A549 (cell line): ENCODE measurements around the gene MIA. TPM values are rescaled to one million over a fixed set of nuclear protein-coding genes. Genes with fewer than 3 reads are reported as not detected.

ENCODE experiments used
- ATAC-seq, 2 experiments: fragments of 200-7000 bp in 1 of 2; fragments of >200 bp in 1 of 2; cut with Nextera tagmentation in 1 of 2; cut with Tn5 transposase in 1 of 2; 3 replicates each; pipeline versions ENCODE4 v1.8.0 to v1.9.1; 2018 to 2020; ENCODE audit warnings: mild to moderate bottlenecking in 1 of 2, moderate library complexity in 1 of 2
- CTCF ChIA-PET: fragments of 300-600 bp; sonication (Branson Sonifier 250); formaldehyde crosslinking; extraction: SDS; loops from one replicate; lab custom pipeline; 2021; ENCODE audit warnings: antibody characterized with exemption, inconsistent platforms; lab: Yijun Ruan, JAX
- POLR2A ChIA-PET: fragments of 350-600 bp; formaldehyde crosslinking; extraction: SDS; loops from one replicate; lab custom pipeline; 2021; ENCODE audit warnings: antibody characterized with exemption, inconsistent platforms; lab: Yijun Ruan, JAX
- DNase-seq, 2 experiments: peaks; one replicate each; pipeline versions ENCODE4 v3.0.0 to v3.0.0-alpha.2; 2011 to 2016; ENCODE audit warnings: low read depth in 1 of 2, low spot score in 1 of 2
- FAIRE-seq: peaks from 2 replicates; lab custom pipeline; 2011; peaks lifted over from hg19 to GRCh38; lab: Jason Lieb, UNC
- H3K27ac ChIP-seq, 2 experiments: fragments of >200 bp; sonication (Bioruptor Twin); formaldehyde crosslinking; 3 replicates each; pipeline ENCODE4 v1.5.1; 2016 to 2017
- H3K4me1 ChIP-seq: fragments of >200 bp; sonication (Bioruptor Twin); formaldehyde crosslinking; 3 replicates; pipeline ENCODE4 v1.6.1; 2016
- H3K4me2 ChIP-seq: fragments of >200 bp; sonication (Bioruptor Twin); formaldehyde crosslinking; 3 replicates; pipeline ENCODE4 v1.6.1; 2016
- H3K4me3 ChIP-seq: fragments of >200 bp; sonication (Bioruptor Twin); formaldehyde crosslinking; 3 replicates; pipeline ENCODE4 v1.5.1; 2016
- H3K9me3 ChIP-seq: fragments of >200 bp; sonication (Bioruptor Twin); formaldehyde crosslinking; 3 replicates; pipeline ENCODE4 v1.6.1; 2016
- ATOH8 ChIP-seq: fragments of 250-450 bp; sonication (Bioruptor Pico); IDR thresholded peaks from 2 replicates; pipeline ENCODE4 v1.5.0; 2020; ENCODE audit warnings: low read depth, mild to moderate bottlenecking, moderate library complexity
- BCL3 ChIP-seq: fragments of >200 bp; sonication (Bioruptor Twin); formaldehyde crosslinking; IDR thresholded peaks from 3 replicates; pipeline ENCODE4 v1.6.1; 2016
- CEBPB ChIP-seq, 2 experiments: fragments of >200 bp in 1 of 2; sonication (Bioruptor Twin) in 1 of 2; formaldehyde crosslinking in 1 of 2; IDR thresholded peaks; 2 replicates each; pipeline ENCODE4 v1.6.1; 2012 to 2016
- CTCF ChIP-seq: fragments of >200 bp; sonication (Bioruptor Twin); formaldehyde crosslinking; IDR thresholded peaks from 3 replicates; pipeline ENCODE4 v1.5.1; 2016
- E2F6 ChIP-seq: IDR thresholded peaks from 2 replicates; pipeline ENCODE4 v1.6.1; 2012; ENCODE audit warnings: low read depth, borderline replicate concordance
- ESRRA ChIP-seq: fragments of 150-350 bp; IDR thresholded peaks from 2 replicates; pipeline ENCODE4 v1.6.1; 2014; ENCODE audit warnings: mild to moderate bottlenecking, low read length, borderline replicate concordance
- FOSB ChIP-seq: fragments of 250-450 bp; sonication (Bioruptor Pico); IDR thresholded peaks from 2 replicates; pipeline ENCODE4 v1.5.0; 2020; ENCODE audit warnings: mild to moderate bottlenecking, moderate library complexity
- GATA3 ChIP-seq: IDR thresholded peaks from 2 replicates; pipeline ENCODE4 v1.6.1; 2012; ENCODE audit warnings: borderline replicate concordance
- HOXB13 ChIP-seq: fragments of 250-450 bp; sonication (Bioruptor Pico); IDR thresholded peaks from 2 replicates; pipeline ENCODE4 v1.5.0; 2020; ENCODE audit warnings: low read depth, mild to moderate bottlenecking, moderate library complexity
- HOXB5 ChIP-seq: fragments of 250-450 bp; sonication (Bioruptor Pico); IDR thresholded peaks from 2 replicates; pipeline ENCODE4 v1.5.0; 2020; ENCODE audit warnings: mild to moderate bottlenecking, moderate library complexity
- JUN ChIP-seq, 2 experiments: fragments of >200 bp; sonication (Bioruptor Twin); formaldehyde crosslinking; IDR thresholded peaks; 2 replicates in 1 of 2; 3 replicates in 1 of 2; pipeline ENCODE4 v1.6.1; 2016 to 2017
- MAFK ChIP-seq: fragments of 450-650 bp; IDR thresholded peaks from 2 replicates; pipeline ENCODE4 v1.6.1; 2014; ENCODE audit not compliant: partially characterized antibody
- MAX ChIP-seq: IDR thresholded peaks from 2 replicates; pipeline ENCODE4 v1.6.1; 2012
- MYC ChIP-seq: IDR thresholded peaks from 2 replicates; pipeline ENCODE4 v1.6.1; 2012; ENCODE audit warnings: mild to moderate bottlenecking, inconsistent platforms, low read length, improper control_type of control experiment, borderline replicate concordance
- NFE2L2 ChIP-seq: fragments of 150-350 bp; conservative IDR thresholded peaks from 2 replicates; pipeline ENCODE4 v1.6.1; 2014; ENCODE audit warnings: low read length
- PHF8 ChIP-seq: fragments of 200-600 bp; sonication (generic); IDR thresholded peaks from 2 replicates; pipeline ENCODE4 v1.6.1; 2016; ENCODE audit warnings: low read depth, mild to moderate bottlenecking, antibody characterized with exemption, moderate library complexity, borderline replicate concordance
- POLR2A ChIP-seq: IDR thresholded peaks from 2 replicates; pipeline ENCODE4 v1.6.1; 2012; ENCODE audit warnings: mild to moderate bottlenecking, low read length
- RAD21 ChIP-seq, 2 experiments: fragments of >200 bp in 1 of 2; sonication (Bioruptor Twin) in 1 of 2; formaldehyde crosslinking in 1 of 2; IDR thresholded peaks in 1 of 2; conservative IDR thresholded peaks in 1 of 2; 2 replicates in 1 of 2; 3 replicates in 1 of 2; pipeline ENCODE4 v1.6.1; 2012 to 2018; ENCODE audit warnings: inconsistent platforms in 1 of 2
- REST ChIP-seq: fragments of 200-600 bp; sonication (generic); IDR thresholded peaks from 2 replicates; pipeline ENCODE4 v1.6.1; 2016; ENCODE audit warnings: antibody characterized with exemption, mild to moderate bottlenecking, moderate library complexity
- SMC3 ChIP-seq: fragments of >200 bp; sonication (Bioruptor Twin); formaldehyde crosslinking; IDR thresholded peaks from 3 replicates; pipeline ENCODE4 v1.6.1; 2018; ENCODE audit warnings: inconsistent platforms
- TFCP2L1 ChIP-seq: fragments of 250-450 bp; sonication (Bioruptor Pico); IDR thresholded peaks from 2 replicates; pipeline ENCODE4 v1.5.0; 2021; ENCODE audit warnings: mild to moderate bottlenecking
- TP53 ChIP-seq: fragments of 250-450 bp; sonication (Bioruptor Pico); IDR thresholded peaks from 2 replicates; pipeline ENCODE4 v1.5.0; 2021; ENCODE audit warnings: mild to moderate bottlenecking, moderate library complexity
- ZC3H11A ChIP-seq: fragments of 450-650 bp; IDR thresholded peaks from 2 replicates; pipeline ENCODE4 v1.6.1; 2014; ENCODE audit warnings: antibody characterized with exemption, mild to moderate bottlenecking
- WGBS: methylation state at CpG from one replicate; pipeline ENCODE4 v1.1.6; 2017; ENCODE audit errors: missing lambda C conversion rate; 5-methylcytosine and 5-hydroxymethylcytosine counted together
- polyA plus RNA-seq, 4 experiments: library from polyadenylated mRNA; depleted of rRNA in 3 of 4; stranded (reverse); fragments of >200 nt; fragmentation: RNase III in 1 of 4; extraction: RNeasy Plus Mini Kit Qiagen cat#74134 plus additional on column Dnase treatment in 1 of 4; gene quantifications; 2 replicates in 3 of 4; 3 replicates in 1 of 4; pipeline ENCODE4 v1.2.3, GENCODE V29; 2011 to 2017

Gene MIA
- polyA plus RNA-seq, 2 of the 4 experiments (the other 2 are of a cell fraction) = not detected

- Histone ChIP-seq H3K9me3 (no peaks in the 10 kb centered on the region), H3K4me2 (peak overlapping the region; percentile 59), H3K27ac (peak overlapping the region; percentile 95 to 96), H3K4me1 (peaks cover 39% of the 10 kb centered on the region), H3K4me3 (peak overlapping the region; percentile 84)
- DNase-seq (peak; percentile 93 to 99), FAIRE-seq (no peak), ATAC-seq (peak; percentile 75 to 83)
- ChIA-PET CTCF (interaction anchor here (0.6 to 15.7 kb wide), 41 partner anchors 9 to 468 kb away, joined by 3 to 162 read pairs (median 5); partner anchors contain the start of genes ACTMAP, COQ8B, RAB4B and SNRPA), POLR2A (interaction anchor here (0.6 to 2.3 kb wide), 21 partner anchors 9 to 466 kb away, joined by 3 to 76 read pairs (median 4); partner anchors contain the start of genes ACTMAP, C19orf47, COQ8B and HNRNPUL1)
- TF ChIP-seq SMC3 (peak; percentile 46; the same call in 1 of the 3 replicates), MYC (peak; percentile 77; the same call in 1 of the 2 replicates), FOSB (CRISPR knock-in tag) (no peak), CTCF (peak; percentile 67), MAFK (no peak), ESRRA (0 out of 2 replicates have a peak, but pooled peaks have one; percentile 2), POLR2A (0 out of 2 replicates have a peak, but pooled peaks have one; percentile 23), CEBPB (IDR thresholded peaks at IDR 0.05) (peak in 1 of 2 experiments; percentile 71; a peak in 1 of 4 replicates), ZC3H11A (peak; percentile 3; the same call in 1 of the 2 replicates), REST (no peak), NFE2L2 (no peak), PHF8 (peak; percentile 58; the same call in 1 of the 2 replicates), HOXB13 (CRISPR knock-in tag) (peak; percentile 52; the same call in 1 of the 2 replicates), HOXB5 (CRISPR knock-in tag) (peak; percentile 62; the same call in 1 of the 2 replicates), TFCP2L1 (peak; percentile 76; the same call in 1 of the 2 replicates), E2F6 (peak; percentile 83; the same call in 1 of the 2 replicates), MAX (peak; percentile 86), JUN (IDR thresholded peaks at IDR 0.05) (no peak), TP53 (CRISPR knock-in tag) (peak; percentile 65; the same call in 1 of the 2 replicates), ATOH8 (CRISPR knock-in tag) (peak; percentile 38; the same call in 1 of the 2 replicates), BCL3 (0 out of 3 replicates have a peak, but pooled peaks have one; percentile 12), GATA3 (0 out of 2 replicates have a peak, but pooled peaks have one; percentile 15), RAD21 (conservative IDR thresholded peaks at IDR 0.05 in 1 of 2, IDR thresholded peaks at IDR 0.05 in 1 of 2) (peak; percentile 11 to 33; a peak in 2 of 5 replicates)
- 16% methylated on average over 28 of the region's 28 CpGs for WGBS
Measured at GRCh38 chr19:40797963-40798682, 22.8 kb downstream of the MIA start.
